HEK293 (cell line): ENCODE data around the gene OXGR1.

ENCODE experiments used
- CTCF ChIA-PET: fragments of 350-600 bp; formaldehyde crosslinking; extraction: SDS; loops from one replicate; lab custom pipeline; 2021; ENCODE audit warnings: antibody characterized with exemption; lab: Yijun Ruan, JAX
- POLR2A ChIA-PET: fragments of 300-600 bp; formaldehyde crosslinking; extraction: SDS; loops from one replicate; lab custom pipeline; 2020; ENCODE audit warnings: antibody characterized with exemption, inconsistent platforms; lab: Yijun Ruan, JAX
- H3K27ac ChIP-seq: fragments of 200-500 bp; sonication (Bioruptor generic); 2 replicates; pipeline ENCODE4 v1.5.1; 2014; ENCODE audit warnings: low read depth, low read length, control low read depth, inconsistent platforms; ENCODE audit errors: extremely low read depth
- H3K36me3 ChIP-seq, 2 experiments: fragments of 200-500 bp in 1 of 2; sonication (Bioruptor generic) in 1 of 2; 1 replicate in 1 of 2; 2 replicates in 1 of 2; pipeline ENCODE4 v1.5.1; 2014 to 2017; ENCODE audit warnings: inconsistent platforms in 2 of 2, low read length in 2 of 2; ENCODE audit not compliant: control insufficient read depth in 2 of 2, insufficient read depth in 1 of 2
- H3K4me1 ChIP-seq: fragments of 200-500 bp; sonication (Bioruptor generic); 2 replicates; pipeline ENCODE4 v1.5.1; 2014; ENCODE audit warnings: mild to moderate bottlenecking, low read length, inconsistent platforms; ENCODE audit not compliant: control insufficient read depth, insufficient read depth
- H3K4me3 ChIP-seq: 2 replicates; pipeline ENCODE4 v1.5.1; 2011; ENCODE audit warnings: low read depth, mild to moderate bottlenecking, control low read depth, low read length, moderate library complexity
- H3K9me3 ChIP-seq: fragments of 200-500 bp; sonication (Bioruptor generic); 2 replicates; pipeline ENCODE4 v1.5.1; 2014; ENCODE audit warnings: low read depth, low read length, inconsistent platforms; ENCODE audit not compliant: control insufficient read depth, insufficient read depth
- KLF8 ChIP-seq: fragments of 450-650 bp; formaldehyde crosslinking; IDR thresholded peaks from 2 replicates; pipeline ENCODE4 v1.5.1; 2016; ENCODE audit warnings: missing biosample characterization, missing genetic modification characterization
- REPIN1 ChIP-seq: fragments of 450-650 bp; formaldehyde crosslinking; IDR thresholded peaks from 2 replicates; pipeline ENCODE4 v1.5.1; 2017; ENCODE audit warnings: missing biosample characterization, missing genetic modification characterization, low read depth
- SCRT2 ChIP-seq: fragments of 450-650 bp; formaldehyde crosslinking; IDR thresholded peaks from 2 replicates; pipeline ENCODE4 v1.5.1; 2016; ENCODE audit warnings: missing biosample characterization, missing genetic modification characterization
- SP7 ChIP-seq: fragments of 450-650 bp; formaldehyde crosslinking; IDR thresholded peaks from 2 replicates; pipeline ENCODE4 v1.5.1; 2016; ENCODE audit warnings: missing biosample characterization, missing genetic modification characterization
- ZIC2 ChIP-seq: fragments of 450-650 bp; formaldehyde crosslinking; IDR thresholded peaks from 2 replicates; pipeline ENCODE4 v1.5.1; 2016; ENCODE audit warnings: missing biosample characterization, missing genetic modification characterization
- ZNF132 ChIP-seq: fragments of 450-650 bp; formaldehyde crosslinking; IDR thresholded peaks from 2 replicates; pipeline ENCODE4 v1.5.1; 2017; ENCODE audit warnings: missing biosample characterization, missing genetic modification characterization, borderline replicate concordance
- ZNF175 ChIP-seq: fragments of 450-650 bp; formaldehyde crosslinking; IDR thresholded peaks from 2 replicates; pipeline ENCODE4 v1.5.1; 2016; ENCODE audit warnings: missing biosample characterization, missing genetic modification characterization
- ZNF2 ChIP-seq: fragments of 450-650 bp; formaldehyde crosslinking; IDR thresholded peaks from 2 replicates; pipeline ENCODE4 v1.5.1; 2016; ENCODE audit warnings: missing biosample characterization, missing genetic modification characterization
- ZNF37A ChIP-seq: fragments of 450-650 bp; IDR thresholded peaks from 2 replicates; pipeline ENCODE4 v1.5.1; 2018; ENCODE audit warnings: missing biosample characterization, missing genetic modification characterization
- ZNF558 ChIP-seq: fragments of 450-650 bp; formaldehyde crosslinking; IDR thresholded peaks from 2 replicates; pipeline ENCODE4 v1.5.1; 2016; ENCODE audit warnings: missing biosample characterization, missing genetic modification characterization
- TF ChIP-seq, protein P1 (sequence below): IDR thresholded peaks from 2 replicates; pipeline ENCODE4 v1.6.1; 2011; ENCODE audit warnings: mild to moderate bottlenecking, low read depth, low read length, borderline replicate concordance
- TF ChIP-seq, protein P2 (sequence below): fragments of 450-650 bp; formaldehyde crosslinking; IDR thresholded peaks from 2 replicates; pipeline ENCODE4 v1.5.1; 2016; ENCODE audit warnings: missing biosample characterization, missing genetic modification characterization, borderline replicate concordance
- TF ChIP-seq, protein P3 (sequence below): fragments of 450-650 bp; formaldehyde crosslinking; IDR thresholded peaks from 2 replicates; pipeline ENCODE4 v1.5.1; 2016; ENCODE audit warnings: missing biosample characterization, missing genetic modification characterization
- TF ChIP-seq, protein P4 (sequence below): fragments of 450-650 bp; formaldehyde crosslinking; IDR thresholded peaks from 2 replicates; pipeline ENCODE4 v1.5.1; 2016; ENCODE audit warnings: missing biosample characterization, missing genetic modification characterization
- TF ChIP-seq, protein P5 (sequence below): fragments of 450-650 bp; formaldehyde crosslinking; IDR thresholded peaks from 2 replicates; pipeline ENCODE4 v1.5.1; 2016; ENCODE audit warnings: missing biosample characterization, missing genetic modification characterization, low read depth
- TF ChIP-seq, protein P6 (sequence below): fragments of 450-650 bp; formaldehyde crosslinking; IDR thresholded peaks from 2 replicates; pipeline ENCODE4 v1.5.1; 2017; ENCODE audit warnings: missing biosample characterization, missing genetic modification characterization
- TF ChIP-seq, protein P7 (sequence below): fragments of 450-650 bp; formaldehyde crosslinking; IDR thresholded peaks from 2 replicates; pipeline ENCODE4; 2016; ENCODE audit warnings: missing biosample characterization, missing genetic modification characterization

Gene OXGR1

DNA sequence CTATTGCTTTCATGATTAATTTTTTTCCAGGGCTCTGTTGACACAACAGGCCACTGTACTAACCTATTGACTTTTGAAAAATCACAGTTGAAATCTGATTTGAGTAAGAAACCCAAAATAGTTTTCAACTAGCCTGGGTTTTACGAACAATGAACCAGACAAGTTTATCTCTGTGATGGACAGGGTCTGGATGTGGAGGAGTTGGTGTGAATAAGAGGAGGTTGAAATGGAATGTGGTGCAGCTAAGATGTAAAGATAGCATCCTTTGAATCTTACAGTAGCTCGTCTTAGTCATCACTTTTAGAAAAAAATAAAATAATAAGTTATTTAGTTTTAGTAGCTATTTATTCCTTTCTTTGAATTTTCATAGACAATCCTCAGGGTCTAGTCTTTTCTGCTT is 8.3 kb upstream of the OXGR1 start:
- H3K9me3 ChIP-seq, result no peaks in the 10 kb centered on the region
- no peak overlapping the region for H3K27ac ChIP-seq
- POLR2A ChIA-PET, result no interaction called here
- CTCF ChIA-PET, result interaction anchor here (0.7 kb wide), 1 partner anchor 180 kb away, joined by 3 read pairs; no protein-coding TSS in a partner anchor
- no peaks in the 10 kb centered on the region for H3K36me3 ChIP-seq
- no peaks in the 10 kb centered on the region for H3K4me1 ChIP-seq
- H3K4me3 ChIP-seq, result no peak overlapping the region
- no peak for TF ChIP-seq ZNF2 (tag by site-specific recombination)
- no peak for TF ChIP-seq ZNF37A
- no peak for TF ChIP-seq SP7

DNA sequence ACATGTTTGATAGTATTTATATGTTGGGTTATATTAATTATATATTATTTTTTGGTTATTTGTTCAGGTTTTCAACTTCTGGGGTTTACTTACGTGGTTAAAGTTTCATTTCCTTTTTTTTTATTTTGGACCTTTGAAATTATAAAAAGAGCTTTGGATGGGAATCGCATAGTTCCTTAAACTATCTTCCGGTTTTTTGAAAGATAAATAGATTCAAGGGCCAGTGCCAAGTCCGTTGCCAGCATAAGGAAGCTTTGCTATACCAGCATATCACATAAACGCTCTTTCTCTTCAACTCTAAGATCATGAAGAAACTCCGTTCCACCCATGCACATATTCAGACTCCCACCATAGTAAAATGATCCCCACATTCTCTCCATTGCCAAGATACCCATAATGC is 7.4 kb upstream of the OXGR1 start:
- H3K36me3 ChIP-seq, result no peaks in the 10 kb centered on the region
- TF ChIP-seq ZIC2 (no peak), ZNF175 (no peak), SCRT2 (tag by site-specific recombination) (no peak), ZNF132 (tag by site-specific recombination) (no peak), REPIN1 (no peak), ZNF558 (tag by site-specific recombination) (no peak), KLF8 (no peak)
- TF ChIP-seq, protein P1, sequence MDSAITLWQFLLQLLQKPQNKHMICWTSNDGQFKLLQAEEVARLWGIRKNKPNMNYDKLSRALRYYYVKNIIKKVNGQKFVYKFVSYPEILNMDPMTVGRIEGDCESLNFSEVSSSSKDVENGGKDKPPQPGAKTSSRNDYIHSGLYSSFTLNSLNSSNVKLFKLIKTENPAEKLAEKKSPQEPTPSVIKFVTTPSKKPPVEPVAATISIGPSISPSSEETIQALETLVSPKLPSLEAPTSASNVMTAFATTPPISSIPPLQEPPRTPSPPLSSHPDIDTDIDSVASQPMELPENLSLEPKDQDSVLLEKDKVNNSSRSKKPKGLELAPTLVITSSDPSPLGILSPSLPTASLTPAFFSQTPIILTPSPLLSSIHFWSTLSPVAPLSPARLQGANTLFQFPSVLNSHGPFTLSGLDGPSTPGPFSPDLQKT, result no peak
- TF ChIP-seq, protein P2, sequence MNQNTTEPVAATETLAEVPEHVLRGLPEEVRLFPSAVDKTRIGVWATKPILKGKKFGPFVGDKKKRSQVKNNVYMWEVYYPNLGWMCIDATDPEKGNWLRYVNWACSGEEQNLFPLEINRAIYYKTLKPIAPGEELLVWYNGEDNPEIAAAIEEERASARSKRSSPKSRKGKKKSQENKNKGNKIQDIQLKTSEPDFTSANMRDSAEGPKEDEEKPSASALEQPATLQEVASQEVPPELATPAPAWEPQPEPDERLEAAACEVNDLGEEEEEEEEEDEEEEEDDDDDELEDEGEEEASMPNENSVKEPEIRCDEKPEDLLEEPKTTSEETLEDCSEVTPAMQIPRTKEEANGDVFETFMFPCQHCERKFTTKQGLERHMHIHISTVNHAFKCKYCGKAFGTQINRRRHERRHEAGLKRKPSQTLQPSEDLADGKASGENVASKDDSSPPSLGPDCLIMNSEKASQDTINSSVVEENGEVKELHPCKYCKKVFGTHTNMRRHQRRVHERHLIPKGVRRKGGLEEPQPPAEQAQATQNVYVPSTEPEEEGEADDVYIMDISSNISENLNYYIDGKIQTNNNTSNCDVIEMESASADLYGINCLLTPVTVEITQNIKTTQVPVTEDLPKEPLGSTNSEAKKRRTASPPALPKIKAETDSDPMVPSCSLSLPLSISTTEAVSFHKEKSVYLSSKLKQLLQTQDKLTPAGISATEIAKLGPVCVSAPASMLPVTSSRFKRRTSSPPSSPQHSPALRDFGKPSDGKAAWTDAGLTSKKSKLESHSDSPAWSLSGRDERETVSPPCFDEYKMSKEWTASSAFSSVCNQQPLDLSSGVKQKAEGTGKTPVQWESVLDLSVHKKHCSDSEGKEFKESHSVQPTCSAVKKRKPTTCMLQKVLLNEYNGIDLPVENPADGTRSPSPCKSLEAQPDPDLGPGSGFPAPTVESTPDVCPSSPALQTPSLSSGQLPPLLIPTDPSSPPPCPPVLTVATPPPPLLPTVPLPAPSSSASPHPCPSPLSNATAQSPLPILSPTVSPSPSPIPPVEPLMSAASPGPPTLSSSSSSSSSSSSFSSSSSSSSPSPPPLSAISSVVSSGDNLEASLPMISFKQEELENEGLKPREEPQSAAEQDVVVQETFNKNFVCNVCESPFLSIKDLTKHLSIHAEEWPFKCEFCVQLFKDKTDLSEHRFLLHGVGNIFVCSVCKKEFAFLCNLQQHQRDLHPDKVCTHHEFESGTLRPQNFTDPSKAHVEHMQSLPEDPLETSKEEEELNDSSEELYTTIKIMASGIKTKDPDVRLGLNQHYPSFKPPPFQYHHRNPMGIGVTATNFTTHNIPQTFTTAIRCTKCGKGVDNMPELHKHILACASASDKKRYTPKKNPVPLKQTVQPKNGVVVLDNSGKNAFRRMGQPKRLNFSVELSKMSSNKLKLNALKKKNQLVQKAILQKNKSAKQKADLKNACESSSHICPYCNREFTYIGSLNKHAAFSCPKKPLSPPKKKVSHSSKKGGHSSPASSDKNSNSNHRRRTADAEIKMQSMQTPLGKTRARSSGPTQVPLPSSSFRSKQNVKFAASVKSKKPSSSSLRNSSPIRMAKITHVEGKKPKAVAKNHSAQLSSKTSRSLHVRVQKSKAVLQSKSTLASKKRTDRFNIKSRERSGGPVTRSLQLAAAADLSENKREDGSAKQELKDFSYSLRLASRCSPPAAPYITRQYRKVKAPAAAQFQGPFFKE (tag by site-specific recombination), result no peak
- TF ChIP-seq, protein P3, sequence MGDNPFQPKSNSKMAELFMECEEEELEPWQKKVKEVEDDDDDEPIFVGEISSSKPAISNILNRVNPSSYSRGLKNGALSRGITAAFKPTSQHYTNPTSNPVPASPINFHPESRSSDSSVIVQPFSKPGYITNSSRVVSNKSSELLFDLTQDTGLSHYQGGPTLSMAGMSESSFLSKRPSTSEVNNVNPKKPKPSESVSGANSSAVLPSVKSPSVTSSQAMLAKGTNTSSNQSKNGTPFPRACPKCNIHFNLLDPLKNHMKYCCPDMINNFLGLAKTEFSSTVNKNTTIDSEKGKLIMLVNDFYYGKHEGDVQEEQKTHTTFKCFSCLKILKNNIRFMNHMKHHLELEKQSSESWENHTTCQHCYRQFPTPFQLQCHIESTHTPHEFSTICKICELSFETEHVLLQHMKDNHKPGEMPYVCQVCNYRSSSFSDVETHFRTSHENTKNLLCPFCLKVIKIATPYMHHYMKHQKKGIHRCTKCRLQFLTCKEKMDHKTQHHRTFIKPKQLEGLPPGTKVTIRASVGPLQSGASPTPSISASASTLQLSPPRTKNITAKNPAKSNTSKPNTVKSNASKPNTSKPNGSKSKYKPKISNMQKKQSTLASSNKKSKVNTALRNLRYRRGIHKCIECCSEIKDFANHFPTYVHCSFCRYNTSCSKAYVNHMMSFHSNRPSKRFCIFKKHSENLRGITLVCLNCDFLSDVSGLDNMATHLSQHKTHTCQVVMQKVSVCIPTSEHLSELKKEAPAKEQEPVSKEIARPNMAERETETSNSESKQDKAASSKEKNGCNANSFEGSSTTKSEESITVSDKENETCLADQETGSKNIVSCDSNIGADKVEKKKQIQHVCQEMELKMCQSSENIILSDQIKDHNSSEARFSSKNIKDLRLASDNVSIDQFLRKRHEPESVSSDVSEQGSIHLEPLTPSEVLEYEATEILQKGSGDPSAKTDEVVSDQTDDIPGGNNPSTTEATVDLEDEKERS (tag by site-specific recombination), result no peak
- TF ChIP-seq, protein P4, sequence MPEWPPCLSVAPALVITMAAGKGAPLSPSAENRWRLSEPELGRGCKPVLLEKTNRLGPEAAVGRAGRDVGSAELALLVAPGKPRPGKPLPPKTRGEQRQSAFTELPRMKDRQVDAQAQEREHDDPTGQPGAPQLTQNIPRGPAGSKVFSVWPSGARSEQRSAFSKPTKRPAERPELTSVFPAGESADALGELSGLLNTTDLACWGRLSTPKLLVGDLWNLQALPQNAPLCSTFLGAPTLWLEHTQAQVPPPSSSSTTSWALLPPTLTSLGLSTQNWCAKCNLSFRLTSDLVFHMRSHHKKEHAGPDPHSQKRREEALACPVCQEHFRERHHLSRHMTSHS (tag by site-specific recombination), result no peak
- TF ChIP-seq, protein P5, sequence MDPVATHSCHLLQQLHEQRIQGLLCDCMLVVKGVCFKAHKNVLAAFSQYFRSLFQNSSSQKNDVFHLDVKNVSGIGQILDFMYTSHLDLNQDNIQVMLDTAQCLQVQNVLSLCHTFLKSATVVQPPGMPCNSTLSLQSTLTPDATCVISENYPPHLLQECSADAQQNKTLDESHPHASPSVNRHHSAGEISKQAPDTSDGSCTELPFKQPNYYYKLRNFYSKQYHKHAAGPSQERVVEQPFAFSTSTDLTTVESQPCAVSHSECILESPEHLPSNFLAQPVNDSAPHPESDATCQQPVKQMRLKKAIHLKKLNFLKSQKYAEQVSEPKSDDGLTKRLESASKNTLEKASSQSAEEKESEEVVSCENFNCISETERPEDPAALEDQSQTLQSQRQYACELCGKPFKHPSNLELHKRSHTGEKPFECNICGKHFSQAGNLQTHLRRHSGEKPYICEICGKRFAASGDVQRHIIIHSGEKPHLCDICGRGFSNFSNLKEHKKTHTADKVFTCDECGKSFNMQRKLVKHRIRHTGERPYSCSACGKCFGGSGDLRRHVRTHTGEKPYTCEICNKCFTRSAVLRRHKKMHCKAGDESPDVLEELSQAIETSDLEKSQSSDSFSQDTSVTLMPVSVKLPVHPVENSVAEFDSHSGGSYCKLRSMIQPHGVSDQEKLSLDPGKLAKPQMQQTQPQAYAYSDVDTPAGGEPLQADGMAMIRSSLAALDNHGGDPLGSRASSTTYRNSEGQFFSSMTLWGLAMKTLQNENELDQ (tag by site-specific recombination), result no peak
- TF ChIP-seq, protein P6, sequence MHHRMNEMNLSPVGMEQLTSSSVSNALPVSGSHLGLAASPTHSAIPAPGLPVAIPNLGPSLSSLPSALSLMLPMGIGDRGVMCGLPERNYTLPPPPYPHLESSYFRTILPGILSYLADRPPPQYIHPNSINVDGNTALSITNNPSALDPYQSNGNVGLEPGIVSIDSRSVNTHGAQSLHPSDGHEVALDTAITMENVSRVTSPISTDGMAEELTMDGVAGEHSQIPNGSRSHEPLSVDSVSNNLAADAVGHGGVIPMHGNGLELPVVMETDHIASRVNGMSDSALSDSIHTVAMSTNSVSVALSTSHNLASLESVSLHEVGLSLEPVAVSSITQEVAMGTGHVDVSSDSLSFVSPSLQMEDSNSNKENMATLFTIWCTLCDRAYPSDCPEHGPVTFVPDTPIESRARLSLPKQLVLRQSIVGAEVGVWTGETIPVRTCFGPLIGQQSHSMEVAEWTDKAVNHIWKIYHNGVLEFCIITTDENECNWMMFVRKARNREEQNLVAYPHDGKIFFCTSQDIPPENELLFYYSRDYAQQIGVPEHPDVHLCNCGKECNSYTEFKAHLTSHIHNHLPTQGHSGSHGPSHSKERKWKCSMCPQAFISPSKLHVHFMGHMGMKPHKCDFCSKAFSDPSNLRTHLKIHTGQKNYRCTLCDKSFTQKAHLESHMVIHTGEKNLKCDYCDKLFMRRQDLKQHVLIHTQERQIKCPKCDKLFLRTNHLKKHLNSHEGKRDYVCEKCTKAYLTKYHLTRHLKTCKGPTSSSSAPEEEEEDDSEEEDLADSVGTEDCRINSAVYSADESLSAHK (tag by site-specific recombination), result no peak
- TF ChIP-seq, protein P7, sequence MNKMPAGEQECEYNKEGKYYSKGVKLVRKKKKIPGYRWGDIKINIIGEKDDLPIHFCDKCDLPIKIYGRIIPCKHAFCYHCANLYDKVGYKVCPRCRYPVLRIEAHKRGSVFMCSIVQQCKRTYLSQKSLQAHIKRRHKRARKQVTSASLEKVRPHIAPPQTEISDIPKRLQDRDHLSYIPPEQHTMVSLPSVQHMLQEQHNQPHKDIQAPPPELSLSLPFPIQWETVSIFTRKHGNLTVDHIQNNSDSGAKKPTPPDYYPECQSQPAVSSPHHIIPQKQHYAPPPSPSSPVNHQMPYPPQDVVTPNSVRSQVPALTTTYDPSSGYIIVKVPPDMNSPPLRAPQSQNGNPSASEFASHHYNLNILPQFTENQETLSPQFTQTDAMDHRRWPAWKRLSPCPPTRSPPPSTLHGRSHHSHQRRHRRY, result no peak
- H3K9me3 ChIP-seq, result no peaks in the 10 kb centered on the region
- CTCF ChIA-PET, result interaction anchor here (1.0 kb wide), 1 partner anchor 27 kb away, joined by 3 read pairs; no protein-coding TSS in a partner anchor
- no peaks in the 10 kb centered on the region for H3K4me1 ChIP-seq
- H3K4me3 ChIP-seq, result no peak overlapping the region
- POLR2A ChIA-PET, result no interaction called here
- H3K27ac ChIP-seq, result no peak overlapping the region
